HEK293 (cell line): Measurements from ENCODE around the gene FKBP7.

Experiments
- IKZF3 ChIP-seq: fragments of 450-650 bp; IDR thresholded peaks from 2 replicates; pipeline ENCODE4 v1.5.0; 2018; ENCODE audit warnings: missing biosample characterization, mild to moderate bottlenecking, missing genetic modification characterization, moderate library complexity
- MZF1 ChIP-seq: fragments of 450-650 bp; formaldehyde crosslinking; IDR thresholded peaks from 2 replicates; pipeline ENCODE4 v1.5.1; 2017; ENCODE audit warnings: missing biosample characterization, missing genetic modification characterization, borderline replicate concordance
- TCF7L2 ChIP-seq: IDR thresholded peaks from 2 replicates; pipeline ENCODE4 v1.6.1; 2011; ENCODE audit warnings: low read depth, mild to moderate bottlenecking, inconsistent platforms, low read length, moderate library complexity, borderline replicate concordance
- ZIC2 ChIP-seq: fragments of 450-650 bp; formaldehyde crosslinking; IDR thresholded peaks from 2 replicates; pipeline ENCODE4 v1.5.1; 2016; ENCODE audit warnings: missing biosample characterization, missing genetic modification characterization
- ZNF112 ChIP-seq: fragments of 450-650 bp; formaldehyde crosslinking; IDR thresholded peaks from 2 replicates; pipeline ENCODE4 v1.5.0; 2017; ENCODE audit warnings: missing biosample characterization, missing genetic modification characterization
- ZNF133 ChIP-seq: fragments of 450-650 bp; formaldehyde crosslinking; IDR thresholded peaks from 2 replicates; pipeline ENCODE4 v1.5.1; 2016; ENCODE audit warnings: missing biosample characterization, missing genetic modification characterization
- ZNF2 ChIP-seq: fragments of 450-650 bp; formaldehyde crosslinking; IDR thresholded peaks from 2 replicates; pipeline ENCODE4 v1.5.1; 2016; ENCODE audit warnings: missing biosample characterization, missing genetic modification characterization
- ZNF510 ChIP-seq: fragments of 450-650 bp; formaldehyde crosslinking; IDR thresholded peaks from 2 replicates; pipeline ENCODE4 v1.5.1; 2018; ENCODE audit warnings: mild to moderate bottlenecking, missing genetic modification characterization, missing biosample characterization; ENCODE audit not compliant: insufficient replicate concordance
- ZNF530 ChIP-seq: fragments of 450-650 bp; formaldehyde crosslinking; IDR thresholded peaks from 2 replicates; pipeline ENCODE4 v1.5.1; 2016; ENCODE audit warnings: low read depth, missing biosample characterization, missing genetic modification characterization
- ZNF585B ChIP-seq: fragments of 450-650 bp; formaldehyde crosslinking; IDR thresholded peaks from 2 replicates; pipeline ENCODE4 v1.5.1; 2016; ENCODE audit warnings: missing biosample characterization, missing genetic modification characterization
- ZNF626 ChIP-seq: fragments of 450-650 bp; sonication (Bioruptor Pico); formaldehyde crosslinking; IDR thresholded peaks from 2 replicates; pipeline ENCODE4 v1.5.1; 2018; ENCODE audit warnings: missing biosample characterization, missing genetic modification characterization, inconsistent platforms
- ZNF660 ChIP-seq: fragments of 450-650 bp; IDR thresholded peaks from 2 replicates; pipeline ENCODE4 v1.5.1; 2018; ENCODE audit warnings: missing biosample characterization, mild to moderate bottlenecking, missing genetic modification characterization
- ZNF664 ChIP-seq: fragments of 450-650 bp; formaldehyde crosslinking; IDR thresholded peaks from 2 replicates; pipeline ENCODE4 v1.5.1; 2016; ENCODE audit warnings: missing biosample characterization, missing genetic modification characterization
- ZNF791 ChIP-seq: fragments of 450-650 bp; formaldehyde crosslinking; IDR thresholded peaks from 2 replicates; pipeline ENCODE4 v1.5.1; 2016; ENCODE audit warnings: missing biosample characterization, missing genetic modification characterization
- ZNF837 ChIP-seq: fragments of 450-650 bp; formaldehyde crosslinking; IDR thresholded peaks from 2 replicates; pipeline ENCODE4 v1.5.1; 2016; ENCODE audit warnings: missing biosample characterization, missing genetic modification characterization
- ZSCAN30 ChIP-seq: fragments of 450-650 bp; IDR thresholded peaks from 2 replicates; pipeline ENCODE4 v1.5.1; 2018; ENCODE audit warnings: missing biosample characterization, mild to moderate bottlenecking, missing genetic modification characterization, moderate library complexity
- TF ChIP-seq, protein P1 (sequence below): fragments of 450-650 bp; formaldehyde crosslinking; IDR thresholded peaks from 2 replicates; pipeline ENCODE4 v1.5.1; 2017; ENCODE audit warnings: missing biosample characterization, missing genetic modification characterization
- TF ChIP-seq, protein P2 (sequence below): sonication (generic); formaldehyde crosslinking; IDR thresholded peaks from 2 replicates; pipeline ENCODE4 v1.8.1; 2022; ENCODE audit warnings: mild to moderate bottlenecking, moderate library complexity, missing genetic modification reagents
- TF ChIP-seq, protein P3 (sequence below): fragments of 450-650 bp; formaldehyde crosslinking; IDR thresholded peaks from 2 replicates; pipeline ENCODE4 v1.5.1; 2017; ENCODE audit warnings: missing biosample characterization, missing genetic modification characterization
- TF ChIP-seq, protein P4 (sequence below): fragments of 450-650 bp; formaldehyde crosslinking; IDR thresholded peaks from 2 replicates; pipeline ENCODE4 v1.5.1; 2016; ENCODE audit warnings: missing biosample characterization, missing genetic modification characterization
- TF ChIP-seq, protein P5 (sequence below): fragments of 450-650 bp; formaldehyde crosslinking; IDR thresholded peaks from 2 replicates; pipeline ENCODE4 v1.5.1; 2016; ENCODE audit warnings: missing biosample characterization, missing genetic modification characterization
- TF ChIP-seq, protein P6 (sequence below): fragments of 450-650 bp; IDR thresholded peaks from 2 replicates; pipeline ENCODE4 v1.5.1; 2018; ENCODE audit warnings: missing biosample characterization, mild to moderate bottlenecking, missing genetic modification characterization
- TF ChIP-seq, protein P7 (sequence below): fragments of 450-650 bp; formaldehyde crosslinking; IDR thresholded peaks from 2 replicates; pipeline ENCODE4 v1.5.1; 2016; ENCODE audit warnings: missing biosample characterization, missing genetic modification characterization
- TF ChIP-seq, protein P8 (sequence below): fragments of 450-650 bp; formaldehyde crosslinking; IDR thresholded peaks from 2 replicates; pipeline ENCODE4 v1.5.1; 2016; ENCODE audit warnings: missing biosample characterization, missing genetic modification characterization

The FKBP7 gene

DNA sequence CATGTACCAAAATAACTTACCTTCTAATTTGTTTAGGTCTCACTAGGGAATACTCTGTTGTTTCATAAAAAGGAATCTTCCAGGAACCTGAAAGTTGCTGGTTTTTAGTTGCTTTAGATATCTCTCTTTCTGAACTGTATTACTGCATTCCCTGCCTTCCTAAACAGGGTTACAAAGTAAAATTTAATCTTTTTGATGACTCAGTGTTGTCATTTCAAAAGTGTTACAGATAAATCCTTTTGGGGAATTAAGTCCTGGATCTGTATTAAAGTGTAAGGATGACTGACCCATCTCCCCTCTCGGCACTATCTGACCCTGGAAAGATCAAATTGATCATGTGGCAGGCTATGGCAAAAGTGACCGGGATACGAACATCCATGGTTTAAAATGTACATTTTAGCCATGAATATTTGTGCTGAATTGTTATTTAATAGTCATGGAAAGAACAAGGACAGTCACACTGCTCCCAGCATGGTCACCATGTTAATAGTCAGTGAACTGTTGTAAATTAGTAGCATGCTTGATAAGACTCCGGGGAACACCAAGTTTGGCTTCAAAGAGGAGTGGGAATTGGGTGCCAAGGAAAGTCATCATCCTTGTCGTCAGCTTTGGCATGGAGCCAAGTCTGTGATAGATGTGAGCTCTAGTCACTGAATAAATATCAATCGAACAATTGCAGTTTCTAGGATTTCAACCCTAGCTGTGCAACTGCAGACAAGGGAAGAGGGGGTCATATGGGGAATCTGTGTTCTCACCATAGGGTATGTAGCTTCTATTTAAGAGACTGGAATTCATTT, 6.0 kb upstream of the FKBP7 start (continued):
- TF ChIP-seq, protein P1, sequence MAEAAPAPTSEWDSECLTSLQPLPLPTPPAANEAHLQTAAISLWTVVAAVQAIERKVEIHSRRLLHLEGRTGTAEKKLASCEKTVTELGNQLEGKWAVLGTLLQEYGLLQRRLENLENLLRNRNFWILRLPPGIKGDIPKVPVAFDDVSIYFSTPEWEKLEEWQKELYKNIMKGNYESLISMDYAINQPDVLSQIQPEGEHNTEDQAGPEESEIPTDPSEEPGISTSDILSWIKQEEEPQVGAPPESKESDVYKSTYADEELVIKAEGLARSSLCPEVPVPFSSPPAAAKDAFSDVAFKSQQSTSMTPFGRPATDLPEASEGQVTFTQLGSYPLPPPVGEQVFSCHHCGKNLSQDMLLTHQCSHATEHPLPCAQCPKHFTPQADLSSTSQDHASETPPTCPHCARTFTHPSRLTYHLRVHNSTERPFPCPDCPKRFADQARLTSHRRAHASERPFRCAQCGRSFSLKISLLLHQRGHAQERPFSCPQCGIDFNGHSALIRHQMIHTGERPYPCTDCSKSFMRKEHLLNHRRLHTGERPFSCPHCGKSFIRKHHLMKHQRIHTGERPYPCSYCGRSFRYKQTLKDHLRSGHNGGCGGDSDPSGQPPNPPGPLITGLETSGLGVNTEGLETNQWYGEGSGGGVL (tag by site-specific recombination) = peak; percentile 52; the same call in 1 of the 2 replicates
- TF ChIP-seq, protein P2, sequence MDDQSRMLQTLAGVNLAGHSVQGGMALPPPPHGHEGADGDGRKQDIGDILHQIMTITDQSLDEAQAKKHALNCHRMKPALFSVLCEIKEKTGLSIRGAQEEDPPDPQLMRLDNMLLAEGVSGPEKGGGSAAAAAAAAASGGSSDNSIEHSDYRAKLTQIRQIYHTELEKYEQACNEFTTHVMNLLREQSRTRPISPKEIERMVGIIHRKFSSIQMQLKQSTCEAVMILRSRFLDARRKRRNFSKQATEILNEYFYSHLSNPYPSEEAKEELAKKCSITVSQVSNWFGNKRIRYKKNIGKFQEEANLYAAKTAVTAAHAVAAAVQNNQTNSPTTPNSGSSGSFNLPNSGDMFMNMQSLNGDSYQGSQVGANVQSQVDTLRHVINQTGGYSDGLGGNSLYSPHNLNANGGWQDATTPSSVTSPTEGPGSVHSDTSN (CRISPR knock-in tag) = no peak
- TF ChIP-seq ZIC2 (peak; percentile 64), ZNF2 (tag by site-specific recombination) (0 out of 2 replicates have a peak, but pooled peaks have one; percentile 40), ZSCAN30 (tag by site-specific recombination) (peak; percentile 38; the same call in 1 of the 2 replicates), ZNF626 (tag by site-specific recombination) (peak; percentile 93), ZNF837 (no peak), IKZF3 (tag by site-specific recombination) (peak; percentile 81), TCF7L2 (no peak), MZF1 (peak; percentile 74; the same call in 1 of the 2 replicates), ZNF664 (tag by site-specific recombination) (peak; percentile 90), ZNF133 (tag by site-specific recombination) (no peak), ZNF112 (no peak; the same call in 1 of the 2 replicates), ZNF660 (peak; percentile 99), ZNF791 (tag by site-specific recombination) (no peak), ZNF530 (tag by site-specific recombination) (no peak), ZNF585B (tag by site-specific recombination) (no peak), ZNF510 (tag by site-specific recombination) (peak; percentile 40)
- TF ChIP-seq, protein P3, sequence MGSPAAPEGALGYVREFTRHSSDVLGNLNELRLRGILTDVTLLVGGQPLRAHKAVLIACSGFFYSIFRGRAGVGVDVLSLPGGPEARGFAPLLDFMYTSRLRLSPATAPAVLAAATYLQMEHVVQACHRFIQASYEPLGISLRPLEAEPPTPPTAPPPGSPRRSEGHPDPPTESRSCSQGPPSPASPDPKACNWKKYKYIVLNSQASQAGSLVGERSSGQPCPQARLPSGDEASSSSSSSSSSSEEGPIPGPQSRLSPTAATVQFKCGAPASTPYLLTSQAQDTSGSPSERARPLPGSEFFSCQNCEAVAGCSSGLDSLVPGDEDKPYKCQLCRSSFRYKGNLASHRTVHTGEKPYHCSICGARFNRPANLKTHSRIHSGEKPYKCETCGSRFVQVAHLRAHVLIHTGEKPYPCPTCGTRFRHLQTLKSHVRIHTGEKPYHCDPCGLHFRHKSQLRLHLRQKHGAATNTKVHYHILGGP (tag by site-specific recombination) = peak; percentile 88
- TF ChIP-seq, protein P4, sequence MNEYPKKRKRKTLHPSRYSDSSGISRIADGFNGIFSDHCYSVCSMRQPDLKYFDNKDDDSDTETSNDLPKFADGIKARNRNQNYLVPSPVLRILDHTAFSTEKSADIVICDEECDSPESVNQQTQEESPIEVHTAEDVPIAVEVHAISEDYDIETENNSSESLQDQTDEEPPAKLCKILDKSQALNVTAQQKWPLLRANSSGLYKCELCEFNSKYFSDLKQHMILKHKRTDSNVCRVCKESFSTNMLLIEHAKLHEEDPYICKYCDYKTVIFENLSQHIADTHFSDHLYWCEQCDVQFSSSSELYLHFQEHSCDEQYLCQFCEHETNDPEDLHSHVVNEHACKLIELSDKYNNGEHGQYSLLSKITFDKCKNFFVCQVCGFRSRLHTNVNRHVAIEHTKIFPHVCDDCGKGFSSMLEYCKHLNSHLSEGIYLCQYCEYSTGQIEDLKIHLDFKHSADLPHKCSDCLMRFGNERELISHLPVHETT (tag by site-specific recombination) = no peak
- TF ChIP-seq, protein P5, sequence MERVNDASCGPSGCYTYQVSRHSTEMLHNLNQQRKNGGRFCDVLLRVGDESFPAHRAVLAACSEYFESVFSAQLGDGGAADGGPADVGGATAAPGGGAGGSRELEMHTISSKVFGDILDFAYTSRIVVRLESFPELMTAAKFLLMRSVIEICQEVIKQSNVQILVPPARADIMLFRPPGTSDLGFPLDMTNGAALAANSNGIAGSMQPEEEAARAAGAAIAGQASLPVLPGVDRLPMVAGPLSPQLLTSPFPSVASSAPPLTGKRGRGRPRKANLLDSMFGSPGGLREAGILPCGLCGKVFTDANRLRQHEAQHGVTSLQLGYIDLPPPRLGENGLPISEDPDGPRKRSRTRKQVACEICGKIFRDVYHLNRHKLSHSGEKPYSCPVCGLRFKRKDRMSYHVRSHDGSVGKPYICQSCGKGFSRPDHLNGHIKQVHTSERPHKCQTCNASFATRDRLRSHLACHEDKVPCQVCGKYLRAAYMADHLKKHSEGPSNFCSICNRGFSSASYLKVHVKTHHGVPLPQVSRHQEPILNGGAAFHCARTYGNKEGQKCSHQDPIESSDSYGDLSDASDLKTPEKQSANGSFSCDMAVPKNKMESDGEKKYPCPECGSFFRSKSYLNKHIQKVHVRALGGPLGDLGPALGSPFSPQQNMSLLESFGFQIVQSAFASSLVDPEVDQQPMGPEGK = peak; percentile 60
- TF ChIP-seq, protein P6, sequence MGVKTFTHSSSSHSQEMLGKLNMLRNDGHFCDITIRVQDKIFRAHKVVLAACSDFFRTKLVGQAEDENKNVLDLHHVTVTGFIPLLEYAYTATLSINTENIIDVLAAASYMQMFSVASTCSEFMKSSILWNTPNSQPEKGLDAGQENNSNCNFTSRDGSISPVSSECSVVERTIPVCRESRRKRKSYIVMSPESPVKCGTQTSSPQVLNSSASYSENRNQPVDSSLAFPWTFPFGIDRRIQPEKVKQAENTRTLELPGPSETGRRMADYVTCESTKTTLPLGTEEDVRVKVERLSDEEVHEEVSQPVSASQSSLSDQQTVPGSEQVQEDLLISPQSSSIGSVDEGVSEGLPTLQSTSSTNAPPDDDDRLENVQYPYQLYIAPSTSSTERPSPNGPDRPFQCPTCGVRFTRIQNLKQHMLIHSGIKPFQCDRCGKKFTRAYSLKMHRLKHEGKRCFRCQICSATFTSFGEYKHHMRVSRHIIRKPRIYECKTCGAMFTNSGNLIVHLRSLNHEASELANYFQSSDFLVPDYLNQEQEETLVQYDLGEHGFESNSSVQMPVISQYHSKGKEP (tag by site-specific recombination) = peak; percentile 91
- TF ChIP-seq, protein P7, sequence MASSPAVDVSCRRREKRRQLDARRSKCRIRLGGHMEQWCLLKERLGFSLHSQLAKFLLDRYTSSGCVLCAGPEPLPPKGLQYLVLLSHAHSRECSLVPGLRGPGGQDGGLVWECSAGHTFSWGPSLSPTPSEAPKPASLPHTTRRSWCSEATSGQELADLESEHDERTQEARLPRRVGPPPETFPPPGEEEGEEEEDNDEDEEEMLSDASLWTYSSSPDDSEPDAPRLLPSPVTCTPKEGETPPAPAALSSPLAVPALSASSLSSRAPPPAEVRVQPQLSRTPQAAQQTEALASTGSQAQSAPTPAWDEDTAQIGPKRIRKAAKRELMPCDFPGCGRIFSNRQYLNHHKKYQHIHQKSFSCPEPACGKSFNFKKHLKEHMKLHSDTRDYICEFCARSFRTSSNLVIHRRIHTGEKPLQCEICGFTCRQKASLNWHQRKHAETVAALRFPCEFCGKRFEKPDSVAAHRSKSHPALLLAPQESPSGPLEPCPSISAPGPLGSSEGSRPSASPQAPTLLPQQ (tag by site-specific recombination) = peak; percentile 49; the same call in 1 of the 2 replicates
- TF ChIP-seq, protein P8, sequence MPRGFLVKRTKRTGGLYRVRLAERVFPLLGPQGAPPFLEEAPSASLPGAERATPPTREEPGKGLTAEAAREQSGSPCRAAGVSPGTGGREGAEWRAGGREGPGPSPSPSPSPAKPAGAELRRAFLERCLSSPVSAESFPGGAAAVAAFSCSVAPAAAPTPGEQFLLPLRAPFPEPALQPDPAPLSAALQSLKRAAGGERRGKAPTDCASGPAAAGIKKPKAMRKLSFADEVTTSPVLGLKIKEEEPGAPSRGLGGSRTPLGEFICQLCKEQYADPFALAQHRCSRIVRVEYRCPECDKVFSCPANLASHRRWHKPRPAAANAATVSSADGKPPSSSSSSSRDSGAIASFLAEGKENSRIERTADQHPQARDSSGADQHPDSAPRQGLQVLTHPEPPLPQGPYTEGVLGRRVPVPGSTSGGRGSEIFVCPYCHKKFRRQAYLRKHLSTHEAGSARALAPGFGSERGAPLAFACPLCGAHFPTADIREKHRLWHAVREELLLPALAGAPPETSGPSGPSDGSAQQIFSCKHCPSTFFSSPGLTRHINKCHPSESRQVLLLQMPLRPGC = peak; percentile 64; the same call in 1 of the 2 replicates
